Right cardiac atrium (tissue), 5 donors: Measurements from ENCODE around the gene FRMD4A. TPM values are rescaled to one million over a fixed set of nuclear protein-coding genes. Genes with fewer than 3 reads are reported as not detected.
"Not testable (repeated sequence)": the region's sequence is repeated elsewhere in the genome, so short reads cannot be mapped to it uniquely, and the experiment has no call there.

Experiments used
- ATAC-seq, 2 donors: fragments of 200-7000 bp; cut with Tn5 transposase; one replicate each; pipeline versions ENCODE4 v1.8.0 to v1.9.1; 2020; ENCODE audit warnings: moderate library complexity in 2 of 2, mild to moderate bottlenecking in 1 of 2
- DNase-seq, 3 donors: peaks; one replicate each; pipeline ENCODE4 v3.0.0-alpha.2; 2020
- H3K27ac ChIP-seq: one replicate; pipeline ENCODE4 v1.5.1; 2013; ENCODE audit warnings: mild to moderate bottlenecking, low read length, control low read depth, moderate library complexity
- H3K27me3 ChIP-seq: one replicate; pipeline ENCODE4 v1.6.1; 2013; ENCODE audit not compliant: control insufficient read depth, insufficient read depth
- H3K4me1 ChIP-seq: one replicate; pipeline ENCODE4 v1.6.1; 2013; ENCODE audit warnings: low read length; ENCODE audit not compliant: control insufficient read depth, insufficient read depth
- H3K4me3 ChIP-seq: one replicate; pipeline ENCODE4 v1.5.1; 2013; ENCODE audit warnings: low read length, control low read depth
- H3K9me3 ChIP-seq: one replicate; pipeline ENCODE4 v1.6.1; 2013; ENCODE audit warnings: low read length; ENCODE audit not compliant: control insufficient read depth
- WGBS: extraction: QIAGEN DNeasy Blood & Tissue Kit; methylation state at CpG from one replicate; pipeline ENCODE4 v1.1.7; 2013; 5-methylcytosine and 5-hydroxymethylcytosine counted together
- intact Hi-C, 4 donors: fragments of 100-400 bp; cut with DNase I; formaldehyde crosslinking; loops; one replicate each; pipeline versions ENCODE4 v1.11.0 to v1.14.0; 2022 to 2023
- polyA plus RNA-seq: library from polyadenylated mRNA; stranded (reverse); fragments of 200-250 nt; gene quantifications from one replicate; pipeline ENCODE4 v1.2.3, GENCODE V29; 2013
- total RNA-seq, 4 donors: library from RNA; stranded (reverse); fragmentation: NEBNext Ultra II Directional; extraction: Animal tissue kit (Norgen Biotek cat#: 25700); gene quantifications; one replicate each; pipeline ENCODE4 v1.2.1, GENCODE V29; 2021
- donor health status: healthy with polysubstance abuse.
- donor health status: DM: no; HTN: yes; CAD: no.
- donor health status: DM: no; HTN: no; CAD: no.
- donor health status: DM: no; HTN: yes; CAD: no; lungs with severe emphysema.
- donor health status: DM: yes; HTN: yes; CAD: no.

The FRMD4A gene
- total and polyA plus RNA-seq, 5 donors = 14.8 to 30.3 (median 25.1) TPM

DNA sequence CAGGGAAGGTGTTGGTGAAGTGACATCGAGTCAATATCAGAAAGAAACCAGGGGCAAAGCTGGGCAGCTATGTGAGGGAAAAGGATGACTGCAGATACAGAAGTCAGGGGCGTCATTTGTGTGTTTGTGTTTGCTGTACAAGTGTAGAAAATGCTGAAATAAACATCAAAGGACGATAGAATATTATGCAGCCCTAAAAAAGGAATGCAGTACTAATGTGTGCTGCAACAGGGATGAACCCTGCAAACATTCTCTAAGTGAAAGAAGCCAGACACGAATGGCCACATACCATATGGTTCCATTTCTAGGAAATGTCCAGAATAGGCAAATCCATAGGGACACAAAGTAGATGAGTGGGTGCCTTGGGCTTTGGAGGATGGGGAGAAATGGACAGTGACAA, 610.0 kb downstream of the FRMD4A start:
- WGBS = 84% methylated on average over 4 of the region's 4 CpGs
- intact Hi-C loops = no loop called here
- DNase-seq (no peak), ATAC-seq (no peak)
- Histone ChIP-seq H3K9me3 (no peaks in the 10 kb centered on the region), H3K4me1 (peaks cover 8% of the 10 kb centered on the region), H3K4me3 (no peak overlapping the region), H3K27me3 (no peaks in the 10 kb centered on the region), H3K27ac (no peak overlapping the region)

DNA sequence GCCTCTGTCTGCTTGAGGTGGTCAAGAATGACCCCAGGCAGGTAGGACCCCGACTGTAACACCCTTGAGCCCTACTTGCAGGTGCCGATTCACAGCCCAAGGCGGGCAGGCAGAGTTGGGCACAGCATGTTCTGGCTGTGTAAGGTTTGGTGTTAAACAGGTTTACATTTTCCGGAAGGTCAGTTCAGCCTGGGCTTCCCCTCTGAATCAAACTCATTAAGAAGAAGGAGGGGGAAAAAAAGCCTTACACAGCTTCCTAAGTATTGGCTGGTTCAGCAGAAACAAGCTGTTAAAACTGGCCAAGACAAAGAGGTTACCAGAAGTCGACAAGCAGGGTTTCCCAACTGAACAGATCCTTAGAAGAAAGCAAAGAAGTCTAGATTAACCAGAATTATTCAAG, 611.3 kb downstream of the FRMD4A start:
- Histone ChIP-seq H3K27me3 (no peaks in the 10 kb centered on the region), H3K4me3 (no peak overlapping the region), H3K9me3 (no peaks in the 10 kb centered on the region), H3K4me1 (peaks cover 8% of the 10 kb centered on the region), H3K27ac (peak overlapping the region; percentile 50)
- intact Hi-C loops = loop anchor here in 1 of 4 donors (5.0 to 10.0 kb wide), 2 partner anchors 48 to 55 kb away; no protein-coding TSS in a partner anchor
- ATAC-seq (peak; percentile 19 to 42), DNase-seq (no peak)
- WGBS = 71% methylated on average over 5 of the region's 5 CpGs

GRCh38 chr10:13718820-13719219, 611.9 kb downstream of the FRMD4A start:
- Histone ChIP-seq H3K4me1 (peaks cover 8% of the 10 kb centered on the region), H3K27me3 (no peaks in the 10 kb centered on the region), H3K9me3 (no peaks in the 10 kb centered on the region), H3K27ac (peak overlapping the region; percentile 28), H3K4me3 (no peak overlapping the region)
- ATAC-seq (no peak), DNase-seq (no peak)
- intact Hi-C loops = loop anchor here in 1 of 4 donors (5.0 to 10.0 kb wide), 2 partner anchors 48 to 54 kb away; no protein-coding TSS in a partner anchor
- 79% methylated on average over 4 of the region's 4 CpGs for WGBS

- H3K4me3 ChIP-seq = no peak overlapping the region
- H3K9me3 ChIP-seq = no peaks in the 10 kb centered on the region
- peak; percentile 80 to 88 for ATAC-seq
- H3K4me1 ChIP-seq = peaks cover 8% of the 10 kb centered on the region
- peak overlapping the region; percentile 28 for H3K27ac ChIP-seq
- intact Hi-C loops = loop anchor here in 1 of 4 donors (5.0 to 10.0 kb wide), 2 partner anchors 49 to 53 kb away; no protein-coding TSS in a partner anchor
- DNase-seq = peak; percentile 83 to 93 (median 92)
- H3K27me3 ChIP-seq = no peaks in the 10 kb centered on the region
- 28% methylated on average over 26 of the region's 26 CpGs for WGBS
Observed at GRCh38 chr10:13717936-13718772, 612.6 kb downstream of the FRMD4A start.

GRCh38 chr10:13717571-13717935, 613.2 kb downstream of the FRMD4A start:
- Histone ChIP-seq H3K9me3 (no peaks in the 10 kb centered on the region), H3K4me3 (no peak overlapping the region), H3K27me3 (no peaks in the 10 kb centered on the region), H3K4me1 (peaks cover 11% of the 10 kb centered on the region), H3K27ac (peak overlapping the region; percentile 37)
- DNase-seq (no peak), ATAC-seq (no peak)
- intact Hi-C loops = loop anchor here in 1 of 4 donors (5.0 to 10.0 kb wide), 2 partner anchors 50 to 53 kb away; no protein-coding TSS in a partner anchor
- WGBS = 47% methylated on average over 8 of the region's 8 CpGs

GRCh38 chr10:13716081-13717071, 614.3 kb downstream of the FRMD4A start:
- H3K27me3 ChIP-seq = no peaks in the 10 kb centered on the region
- DNase-seq (peak in 1 of 3 donors; percentile 70), ATAC-seq (peak; percentile 4 to 67)
- intact Hi-C loops = loop anchor here in 1 of 4 donors (5.0 to 10.0 kb wide), 2 partner anchors 51 to 52 kb away; no protein-coding TSS in a partner anchor
- no peak overlapping the region for H3K4me3 ChIP-seq
- H3K4me1 ChIP-seq = peaks cover 11% of the 10 kb centered on the region
- H3K9me3 ChIP-seq = no peaks in the 10 kb centered on the region
- H3K27ac ChIP-seq = no peak overlapping the region
- WGBS = 57% methylated on average over 10 of the region's 10 CpGs

GRCh38 chr10:13715596-13715995, 615.1 kb downstream of the FRMD4A start:
- intact Hi-C loops = loop anchor here in 1 of 4 donors (5.0 to 10.0 kb wide), 2 partner anchors 51 to 52 kb away; no protein-coding TSS in a partner anchor
- H3K4me1 ChIP-seq = peaks cover 11% of the 10 kb centered on the region
- H3K27me3 ChIP-seq, H3K27ac ChIP-seq, ATAC-seq, H3K9me3 ChIP-seq, H3K4me3 ChIP-seq, DNase-seq: not testable (repeated sequence)
- WGBS = 76% methylated on average over 5 of the region's 5 CpGs

GRCh38 chr10:13715100-13715499, 615.6 kb downstream of the FRMD4A start:
- DNase-seq (no peak), ATAC-seq (no peak)
- WGBS = 86% methylated on average over 5 of the region's 5 CpGs
- Histone ChIP-seq H3K27ac (no peak overlapping the region), H3K27me3 (no peaks in the 10 kb centered on the region), H3K4me3 (no peak overlapping the region), H3K4me1 (peaks cover 11% of the 10 kb centered on the region), H3K9me3 (no peaks in the 10 kb centered on the region)
- intact Hi-C loops = loop anchor here in 1 of 4 donors (5.0 to 10.0 kb wide), 2 partner anchors 50 to 52 kb away; no protein-coding TSS in a partner anchor

GRCh38 chr10:13712837-13713581, 617.7 kb downstream of the FRMD4A start:
- intact Hi-C loops = loop anchor here in 1 of 4 donors (10.0 kb wide), 1 partner anchor 48 kb away; no protein-coding TSS in a partner anchor

DNA sequence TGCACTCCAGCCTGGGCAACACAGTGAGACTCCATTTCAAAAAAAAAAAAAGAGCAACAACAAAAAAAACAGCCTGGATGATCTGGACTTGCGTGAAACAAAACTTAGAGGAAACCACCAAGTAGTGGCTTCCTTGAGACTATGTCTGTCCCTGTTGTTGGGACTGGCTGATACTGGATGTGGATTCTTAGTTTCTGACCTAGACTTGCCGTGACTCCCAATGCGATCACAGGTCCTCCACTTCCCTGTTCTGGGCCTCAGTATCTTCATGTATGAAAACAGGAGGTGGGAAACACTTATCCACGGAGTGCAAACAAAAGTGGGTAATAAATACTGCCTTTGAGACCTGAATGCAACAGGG, 618.3 kb downstream of the FRMD4A start:
- peak overlapping the region; percentile 55 for H3K27ac ChIP-seq
- intact Hi-C loops = loop anchor here in 1 of 4 donors (10.0 kb wide), 1 partner anchor 48 kb away; no protein-coding TSS in a partner anchor
- no peaks in the 10 kb centered on the region for H3K27me3 ChIP-seq
- no peak for ATAC-seq
- DNase-seq = no peak
- H3K4me3 ChIP-seq = no peak overlapping the region
- peaks cover 8% of the 10 kb centered on the region for H3K4me1 ChIP-seq
- 76% methylated on average over 4 of the region's 4 CpGs for WGBS
- H3K9me3 ChIP-seq = no peaks in the 10 kb centered on the region

More at GRCh38 chr10:13712837-13713581, 617.7 kb downstream of the FRMD4A start:
- peaks cover 7% of the 10 kb centered on the region for H3K4me1 ChIP-seq
- H3K9me3 ChIP-seq = no peaks in the 10 kb centered on the region
- H3K27me3 ChIP-seq = no peaks in the 10 kb centered on the region
- no peak overlapping the region for H3K4me3 ChIP-seq
- DNase-seq (peak; percentile 88 to 89 (median 89)), ATAC-seq (peak; percentile 76 to 88)
- 30% methylated on average over 6 of the region's 6 CpGs for WGBS
- peak overlapping the region; percentile 55 for H3K27ac ChIP-seq
